ENCODE results near the gene AKAP6. TPM values are rescaled to one million over a fixed set of nuclear protein-coding genes. Genes with fewer than 3 reads are reported as not detected.

The AKAP6 gene
- total RNA-seq, 1 experiment from 2014 or later = 2.3 TPM

GRCh38 chr14:32696325-32697091 lies 367.4 kb downstream of the AKAP6 start:
- Mint-ChIP-seq H3K4me1 (ENCODE audit: insufficient read depth, unreplicated experiment) (peaks cover 17% of the 10 kb centered on the region), H3K9me3 (ENCODE audit: unreplicated experiment) (no peaks in the 10 kb centered on the region), H3K27me3 (ENCODE audit: insufficient read depth, unreplicated experiment) (no peaks in the 10 kb centered on the region), H3K4me3 (ENCODE audit: unreplicated experiment) (no peak overlapping the region), H3K36me3 (ENCODE audit: insufficient read depth, unreplicated experiment) (no peaks in the 10 kb centered on the region), H3K27ac (ENCODE audit: low read depth, unreplicated experiment) (no peak overlapping the region)
- ChIA-PET CTCF (interaction anchor here (1.0 kb wide), 1 partner anchor 15 kb away, joined by 3 read pairs; no protein-coding TSS in a partner anchor), POLR2A (no interaction called here)
- intact Hi-C loops (cut with micrococcal nuclease) = no loop called here
- TF ChIP-seq, protein P1, sequence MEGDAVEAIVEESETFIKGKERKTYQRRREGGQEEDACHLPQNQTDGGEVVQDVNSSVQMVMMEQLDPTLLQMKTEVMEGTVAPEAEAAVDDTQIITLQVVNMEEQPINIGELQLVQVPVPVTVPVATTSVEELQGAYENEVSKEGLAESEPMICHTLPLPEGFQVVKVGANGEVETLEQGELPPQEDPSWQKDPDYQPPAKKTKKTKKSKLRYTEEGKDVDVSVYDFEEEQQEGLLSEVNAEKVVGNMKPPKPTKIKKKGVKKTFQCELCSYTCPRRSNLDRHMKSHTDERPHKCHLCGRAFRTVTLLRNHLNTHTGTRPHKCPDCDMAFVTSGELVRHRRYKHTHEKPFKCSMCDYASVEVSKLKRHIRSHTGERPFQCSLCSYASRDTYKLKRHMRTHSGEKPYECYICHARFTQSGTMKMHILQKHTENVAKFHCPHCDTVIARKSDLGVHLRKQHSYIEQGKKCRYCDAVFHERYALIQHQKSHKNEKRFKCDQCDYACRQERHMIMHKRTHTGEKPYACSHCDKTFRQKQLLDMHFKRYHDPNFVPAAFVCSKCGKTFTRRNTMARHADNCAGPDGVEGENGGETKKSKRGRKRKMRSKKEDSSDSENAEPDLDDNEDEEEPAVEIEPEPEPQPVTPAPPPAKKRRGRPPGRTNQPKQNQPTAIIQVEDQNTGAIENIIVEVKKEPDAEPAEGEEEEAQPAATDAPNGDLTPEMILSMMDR (IDR thresholded peaks at IDR 0.05; ENCODE audit: unreplicated experiment) = no peak
- DNase-seq (ENCODE audit: unreplicated experiment) = no peak
- BruUV-seq (replicated peaks) = no TSS peak

GRCh38 chr14:32697114-32697513 lies 368.0 kb downstream of the AKAP6 start:
- ChIA-PET CTCF (no interaction called here), POLR2A (no interaction called here)
- intact Hi-C loops (cut with micrococcal nuclease) = no loop called here
- TF ChIP-seq, protein P1 (IDR thresholded peaks at IDR 0.05; ENCODE audit: unreplicated experiment) = no peak
- no peak overlapping the region for H3K4me3 Mint-ChIP-seq (ENCODE audit: unreplicated experiment)
- no peak for DNase-seq (ENCODE audit: unreplicated experiment)
- H3K9me3 Mint-ChIP-seq (ENCODE audit: unreplicated experiment) = no peaks in the 10 kb centered on the region
- H3K27me3 Mint-ChIP-seq (ENCODE audit: insufficient read depth, unreplicated experiment) = no peaks in the 10 kb centered on the region
- peaks cover 17% of the 10 kb centered on the region for H3K4me1 Mint-ChIP-seq (ENCODE audit: insufficient read depth, unreplicated experiment)
- BruUV-seq (replicated peaks) = no TSS peak
- H3K27ac Mint-ChIP-seq (ENCODE audit: low read depth, unreplicated experiment) = no peak overlapping the region
- no peaks in the 10 kb centered on the region for H3K36me3 Mint-ChIP-seq (ENCODE audit: insufficient read depth, unreplicated experiment)

- Mint-ChIP-seq H3K27me3 (ENCODE audit: insufficient read depth, unreplicated experiment) (no peaks in the 10 kb centered on the region), H3K27ac (ENCODE audit: low read depth, unreplicated experiment) (no peak overlapping the region), H3K36me3 (ENCODE audit: insufficient read depth, unreplicated experiment) (no peaks in the 10 kb centered on the region), H3K9me3 (ENCODE audit: unreplicated experiment) (no peaks in the 10 kb centered on the region), H3K4me1 (ENCODE audit: insufficient read depth, unreplicated experiment) (peaks cover 17% of the 10 kb centered on the region), H3K4me3 (ENCODE audit: unreplicated experiment) (no peak overlapping the region)
- TF ChIP-seq, protein P1 (IDR thresholded peaks at IDR 0.05; ENCODE audit: unreplicated experiment) = no peak
- CTCF ChIA-PET = interaction anchor here (0.7 kb wide), 1 partner anchor 103 kb away, joined by 3 read pairs; no protein-coding TSS in a partner anchor
- BruUV-seq (replicated peaks) = no TSS peak
- peak; percentile 13 for DNase-seq (ENCODE audit: unreplicated experiment)
- intact Hi-C loops (cut with micrococcal nuclease) = no loop called here
- POLR2A ChIA-PET = no interaction called here
These were observed 368.6 kb downstream of the AKAP6 start for GRCh38 chr14:32697704-32698103.

GRCh38 chr14:32698831-32699230 lies 369.7 kb downstream of the AKAP6 start:
- CTCF ChIA-PET = interaction anchor here (0.6 to 1.7 kb wide), 2 partner anchors 13 to 14 kb away, joined by 4 to 8 read pairs; no protein-coding TSS in a partner anchor
- POLR2A ChIA-PET = no interaction called here
- TF ChIP-seq, protein P1 (IDR thresholded peaks at IDR 0.05; ENCODE audit: unreplicated experiment) = no peak
- DNase-seq (ENCODE audit: unreplicated experiment) = peak; percentile 46
- no peaks in the 10 kb centered on the region for H3K36me3 Mint-ChIP-seq (ENCODE audit: insufficient read depth, unreplicated experiment)
- no TSS peak for BruUV-seq (replicated peaks)
- intact Hi-C loops (cut with micrococcal nuclease) = no loop called here
- peak overlapping the region; percentile 39 for H3K27ac Mint-ChIP-seq (ENCODE audit: low read depth, unreplicated experiment)
- no peaks in the 10 kb centered on the region for H3K9me3 Mint-ChIP-seq (ENCODE audit: unreplicated experiment)
- no peaks in the 10 kb centered on the region for H3K27me3 Mint-ChIP-seq (ENCODE audit: insufficient read depth, unreplicated experiment)
- no peak overlapping the region for H3K4me3 Mint-ChIP-seq (ENCODE audit: unreplicated experiment)
- peaks cover 17% of the 10 kb centered on the region for H3K4me1 Mint-ChIP-seq (ENCODE audit: insufficient read depth, unreplicated experiment)
